ENCODE results near the gene TECPR1. TPM values are rescaled to one million over a fixed set of nuclear protein-coding genes. Genes with fewer than 3 reads are reported as not detected.

TECPR1 gene
- polyA plus RNA-seq, 4 donors: 9.2 to 20.6 (median 12.7) TPM

GRCh38 chr7:98294326-98294725 is 42.3 kb upstream of the TECPR1 start:
- DNase-seq: no peak
- peak overlapping the region in 1 of 3 donors; percentile 64 for H3K27ac ChIP-seq (ENCODE audit: low read depth in 1 of 3, low read length in 2 of 3)
- peaks cover 6 to 79% (median 19%) of the 10 kb centered on the region in 3 donors for H3K36me3 ChIP-seq (ENCODE audit: control insufficient read depth in 3 of 3, insufficient read depth in 2 of 3, low read depth in 1 of 3, low read length in 3 of 3)
- no peaks in the 10 kb centered on the region for H3K4me1 ChIP-seq (ENCODE audit: control insufficient read depth in 3 of 3, insufficient read depth in 2 of 3, low read depth in 1 of 3, low read length in 2 of 3)
- H3K27me3 ChIP-seq (ENCODE audit: control insufficient read depth in 3 of 3, insufficient read depth in 3 of 3, low read length in 3 of 3): no peaks in the 10 kb centered on the region
- 18 to 75% (median 52%) methylated on average over 15 of the region's 15 CpGs for WGBS, 3 donors
- no peak for FAIRE-seq
- H3K4me3 ChIP-seq (ENCODE audit: low read depth in 1 of 3, low read length in 3 of 3): no peak overlapping the region
- H3K9me3 ChIP-seq (ENCODE audit: control insufficient read depth in 2 of 2, insufficient read depth in 1 of 2, low read depth in 1 of 2, low read length in 1 of 2): no peaks in the 10 kb centered on the region

GRCh38 chr7:98293746-98294145 is 41.7 kb upstream of the TECPR1 start:
- Histone ChIP-seq H3K9me3 (ENCODE audit: control insufficient read depth in 2 of 2, insufficient read depth in 1 of 2, low read depth in 1 of 2, low read length in 1 of 2) (no peaks in the 10 kb centered on the region), H3K4me1 (ENCODE audit: control insufficient read depth in 3 of 3, insufficient read depth in 2 of 3, low read depth in 1 of 3, low read length in 2 of 3) (no peaks in the 10 kb centered on the region), H3K4me3 (ENCODE audit: low read depth in 1 of 3, low read length in 3 of 3) (no peak overlapping the region), H3K36me3 (ENCODE audit: control insufficient read depth in 3 of 3, insufficient read depth in 2 of 3, low read depth in 1 of 3, low read length in 3 of 3) (peaks cover 6 to 83% (median 19%) of the 10 kb centered on the region in 3 donors), H3K27ac (ENCODE audit: low read depth in 1 of 3, low read length in 2 of 3) (no peak overlapping the region), H3K27me3 (ENCODE audit: control insufficient read depth in 3 of 3, insufficient read depth in 3 of 3, low read length in 3 of 3) (no peaks in the 10 kb centered on the region)
- no peak for FAIRE-seq
- no peak for DNase-seq
- 61 to 83% (median 75%) methylated on average over 13 of the region's 13 CpGs for WGBS, 3 donors

GRCh38 chr7:98293265-98293664 is 41.2 kb upstream of the TECPR1 start:
- FAIRE-seq: no peak
- no peaks in the 10 kb centered on the region for H3K9me3 ChIP-seq (ENCODE audit: control insufficient read depth in 2 of 2, insufficient read depth in 1 of 2, low read depth in 1 of 2, low read length in 1 of 2)
- no peaks in the 10 kb centered on the region for H3K4me1 ChIP-seq (ENCODE audit: control insufficient read depth in 3 of 3, insufficient read depth in 2 of 3, low read depth in 1 of 3, low read length in 2 of 3)
- no peak overlapping the region for H3K4me3 ChIP-seq (ENCODE audit: low read depth in 1 of 3, low read length in 3 of 3)
- H3K27ac ChIP-seq (ENCODE audit: low read depth in 1 of 3, low read length in 2 of 3): no peak overlapping the region
- peaks cover 8 to 87% (median 19%) of the 10 kb centered on the region in 3 donors for H3K36me3 ChIP-seq (ENCODE audit: control insufficient read depth in 3 of 3, insufficient read depth in 2 of 3, low read depth in 1 of 3, low read length in 3 of 3)
- DNase-seq: no peak
- WGBS, 3 donors: 86 to 91% (median 87%) methylated on average over 17 of the region's 17 CpGs
- H3K27me3 ChIP-seq (ENCODE audit: control insufficient read depth in 3 of 3, insufficient read depth in 3 of 3, low read length in 3 of 3): no peaks in the 10 kb centered on the region

DNA sequence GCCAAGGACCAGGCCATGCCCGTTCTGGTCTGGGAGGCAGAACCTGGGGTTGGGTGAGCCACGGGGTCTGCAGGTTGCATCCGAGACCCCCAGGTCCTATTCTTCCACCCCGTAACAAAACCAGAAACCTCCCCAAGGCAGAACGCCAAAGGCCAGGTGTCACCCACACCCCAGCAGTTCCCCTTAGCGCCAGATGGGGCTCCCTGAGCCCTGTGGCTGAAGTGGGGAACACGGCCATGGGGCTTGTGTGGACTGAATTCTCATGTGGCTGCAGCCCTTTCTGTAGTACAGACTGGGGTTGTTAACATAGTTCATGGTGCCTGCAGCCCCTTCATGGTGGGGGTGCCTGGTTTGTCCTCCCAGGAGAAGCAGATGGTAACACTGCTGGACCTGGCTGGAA is 39.7 kb upstream of the TECPR1 start:
- Histone ChIP-seq H3K27me3 (ENCODE audit: control insufficient read depth in 3 of 3, insufficient read depth in 3 of 3, low read length in 3 of 3) (no peaks in the 10 kb centered on the region), H3K4me1 (ENCODE audit: control insufficient read depth in 3 of 3, insufficient read depth in 2 of 3, low read depth in 1 of 3, low read length in 2 of 3) (peaks cover 3 to 15% (median 4%) of the 10 kb centered on the region in 3 donors), H3K9me3 (ENCODE audit: control insufficient read depth in 2 of 2, insufficient read depth in 1 of 2, low read depth in 1 of 2, low read length in 1 of 2) (no peaks in the 10 kb centered on the region), H3K36me3 (ENCODE audit: control insufficient read depth in 3 of 3, insufficient read depth in 2 of 3, low read depth in 1 of 3, low read length in 3 of 3) (peaks cover 8 to 88% (median 19%) of the 10 kb centered on the region in 3 donors), H3K27ac (ENCODE audit: low read depth in 1 of 3, low read length in 2 of 3) (no peak overlapping the region), H3K4me3 (ENCODE audit: low read depth in 1 of 3, low read length in 3 of 3) (no peak overlapping the region)
- FAIRE-seq (no peak), DNase-seq (no peak)
- whole genome bisulfite sequencing, 3 donors: 49 to 70% (median 50%) methylated on average over 7 of the region's 7 CpGs

GRCh38 chr7:98289333-98289875 is 37.4 kb upstream of the TECPR1 start:
- peaks cover 11 to 38% (median 12%) of the 10 kb centered on the region in 3 donors for H3K4me1 ChIP-seq (ENCODE audit: control insufficient read depth in 3 of 3, insufficient read depth in 2 of 3, low read depth in 1 of 3, low read length in 2 of 3)
- peaks cover 6 to 92% (median 16%) of the 10 kb centered on the region in 3 donors for H3K36me3 ChIP-seq (ENCODE audit: control insufficient read depth in 3 of 3, insufficient read depth in 2 of 3, low read depth in 1 of 3, low read length in 3 of 3)
- H3K9me3 ChIP-seq (ENCODE audit: control insufficient read depth in 2 of 2, insufficient read depth in 1 of 2, low read depth in 1 of 2, low read length in 1 of 2): no peaks in the 10 kb centered on the region
- H3K27ac ChIP-seq (ENCODE audit: low read depth in 1 of 3, low read length in 2 of 3): no peak overlapping the region
- no peak overlapping the region for H3K4me3 ChIP-seq (ENCODE audit: low read depth in 1 of 3, low read length in 3 of 3)
- no peaks in the 10 kb centered on the region for H3K27me3 ChIP-seq (ENCODE audit: control insufficient read depth in 3 of 3, insufficient read depth in 3 of 3, low read length in 3 of 3)
- DNase-seq: no peak
- no peak for FAIRE-seq
- WGBS, 3 donors: 81 to 87% (median 85%) methylated on average over 4 of the region's 4 CpGs

- Histone ChIP-seq H3K27me3 (ENCODE audit: control insufficient read depth in 3 of 3, insufficient read depth in 3 of 3, low read length in 3 of 3) (no peaks in the 10 kb centered on the region), H3K27ac (ENCODE audit: low read depth in 1 of 3, low read length in 2 of 3) (peak overlapping the region in 2 of 3 donors; percentile 6 to 43), H3K4me3 (ENCODE audit: low read depth in 1 of 3, low read length in 3 of 3) (no peak overlapping the region), H3K9me3 (ENCODE audit: control insufficient read depth in 2 of 2, insufficient read depth in 1 of 2, low read depth in 1 of 2, low read length in 1 of 2) (no peaks in the 10 kb centered on the region), H3K4me1 (ENCODE audit: control insufficient read depth in 3 of 3, insufficient read depth in 2 of 3, low read depth in 1 of 3, low read length in 2 of 3) (peaks cover 11 to 48% (median 12%) of the 10 kb centered on the region in 3 donors), H3K36me3 (ENCODE audit: control insufficient read depth in 3 of 3, insufficient read depth in 2 of 3, low read depth in 1 of 3, low read length in 3 of 3) (peaks cover 6 to 92% (median 16%) of the 10 kb centered on the region in 3 donors)
- FAIRE-seq (no peak), DNase-seq (no peak)
- 44 to 62% (median 51%) methylated on average over 12 of the region's 12 CpGs for WGBS, 3 donors
Measured at GRCh38 chr7:98288064-98288823, 36.2 kb upstream of the TECPR1 start.

DNA sequence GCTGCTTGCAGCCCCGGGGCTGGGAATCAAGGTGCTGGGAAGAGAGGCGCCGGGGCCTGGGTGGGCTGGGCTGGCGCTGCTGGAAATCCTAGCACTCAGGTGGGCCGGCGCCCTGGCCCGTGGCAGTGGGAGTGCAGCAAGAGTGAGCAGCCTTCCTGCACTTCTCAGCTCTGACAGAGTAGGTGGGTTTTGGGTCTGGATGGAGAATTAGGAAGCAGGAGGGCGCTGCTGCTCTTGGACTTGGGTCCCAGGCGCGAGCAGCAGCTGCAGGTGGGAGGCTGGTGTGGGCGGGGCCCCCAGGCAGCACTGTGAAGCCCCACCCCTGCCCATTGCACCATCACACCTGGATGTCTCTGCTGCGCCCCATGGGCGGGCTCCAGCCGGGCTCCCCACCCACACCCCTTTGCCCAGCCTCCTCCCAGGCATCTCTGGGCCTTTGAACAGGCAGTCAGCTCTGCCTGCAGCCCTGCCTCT is 35.5 kb upstream of the TECPR1 start:
- peak; percentile 91 to 95 for DNase-seq
- Histone ChIP-seq H3K27me3 (ENCODE audit: control insufficient read depth in 3 of 3, insufficient read depth in 3 of 3, low read length in 3 of 3) (no peaks in the 10 kb centered on the region), H3K27ac (ENCODE audit: low read depth in 1 of 3, low read length in 2 of 3) (peak overlapping the region; percentile 6 to 43 (median 43)), H3K4me3 (ENCODE audit: low read depth in 1 of 3, low read length in 3 of 3) (no peak overlapping the region), H3K4me1 (ENCODE audit: control insufficient read depth in 3 of 3, insufficient read depth in 2 of 3, low read depth in 1 of 3, low read length in 2 of 3) (peaks cover 11 to 53% (median 12%) of the 10 kb centered on the region in 3 donors), H3K9me3 (ENCODE audit: control insufficient read depth in 2 of 2, insufficient read depth in 1 of 2, low read depth in 1 of 2, low read length in 1 of 2) (no peaks in the 10 kb centered on the region), H3K36me3 (ENCODE audit: control insufficient read depth in 3 of 3, insufficient read depth in 2 of 3, low read depth in 1 of 3, low read length in 3 of 3) (peaks cover 6 to 93% (median 14%) of the 10 kb centered on the region in 3 donors)
- WGBS, 3 donors: 29 to 69% (median 56%) methylated on average over 12 to 14 of the region's 14 CpGs
- no peak for FAIRE-seq

DNA sequence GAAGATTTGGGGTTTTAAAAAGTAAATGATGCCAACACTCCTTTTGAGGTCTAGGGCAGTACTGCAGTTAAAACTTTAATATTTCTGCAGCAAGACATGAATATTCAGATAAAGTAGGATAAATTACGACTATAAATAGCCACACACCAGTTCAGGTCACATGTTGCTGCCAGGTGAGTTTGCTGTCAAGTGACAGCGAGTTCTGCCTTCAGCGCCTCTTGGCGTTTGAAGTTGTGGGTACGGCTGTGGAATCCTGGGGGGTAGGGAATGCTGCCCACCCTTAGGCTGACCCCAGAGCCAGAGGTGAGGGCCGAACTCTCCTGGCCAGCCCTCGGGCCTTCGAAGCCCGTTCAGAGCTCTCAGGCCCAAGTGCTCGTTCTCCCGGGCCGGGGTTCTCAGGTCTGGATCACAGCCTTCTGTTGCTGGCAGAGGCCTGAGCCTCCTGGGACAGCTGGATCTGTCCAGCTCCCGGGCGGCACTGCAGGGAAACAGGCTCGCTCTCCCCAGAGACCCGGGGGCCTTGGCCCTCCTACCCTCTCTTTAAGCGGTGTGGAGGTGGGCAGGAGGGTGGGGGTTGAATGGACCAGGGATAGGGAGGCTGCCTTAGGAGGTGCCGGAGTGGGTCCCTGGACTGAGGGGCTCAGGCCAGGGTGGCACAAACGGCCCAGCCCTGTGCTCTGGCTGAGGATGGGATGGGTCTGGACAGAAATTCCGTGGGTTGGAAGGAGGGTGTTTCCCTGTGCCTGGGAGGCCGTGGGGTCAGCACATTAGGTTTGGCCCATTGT is 34.9 kb upstream of the TECPR1 start:
- Histone ChIP-seq H3K4me3 (ENCODE audit: low read depth in 1 of 3, low read length in 3 of 3) (no peak overlapping the region), H3K27ac (ENCODE audit: low read depth in 1 of 3, low read length in 2 of 3) (peak overlapping the region; percentile 0 to 92 (median 43)), H3K36me3 (ENCODE audit: control insufficient read depth in 3 of 3, insufficient read depth in 2 of 3, low read depth in 1 of 3, low read length in 3 of 3) (peaks cover 6 to 87% (median 11%) of the 10 kb centered on the region in 3 donors), H3K4me1 (ENCODE audit: control insufficient read depth in 3 of 3, insufficient read depth in 2 of 3, low read depth in 1 of 3, low read length in 2 of 3) (peaks cover 11 to 53% (median 12%) of the 10 kb centered on the region in 3 donors), H3K9me3 (ENCODE audit: control insufficient read depth in 2 of 2, insufficient read depth in 1 of 2, low read depth in 1 of 2, low read length in 1 of 2) (no peaks in the 10 kb centered on the region), H3K27me3 (ENCODE audit: control insufficient read depth in 3 of 3, insufficient read depth in 3 of 3, low read length in 3 of 3) (no peaks in the 10 kb centered on the region)
- 43 to 68% (median 59%) methylated on average over 19 to 21 of the region's 21 CpGs for WGBS, 3 donors
- FAIRE-seq (no peak), DNase-seq (no peak)
